C4-2B (cell line): ENCODE data around the gene C4orf54.

Experiments used
- H3K27ac ChIP-seq: fragments of 450-650 bp; 2 replicates; pipeline ENCODE4 v1.5.1; 2017
- CTCF ChIP-seq: fragments of 450-650 bp; conservative IDR thresholded peaks from 2 replicates; pipeline ENCODE4 v1.5.1; 2017; ENCODE audit warnings: mild to moderate bottlenecking
- ZFX ChIP-seq: fragments of 450-650 bp; IDR thresholded peaks from 2 replicates; pipeline ENCODE4 v1.6.1; 2017

Gene C4orf54

GRCh38 chr4:99657798-99658197 lies at the start of gene C4orf54:
TSS of gene C4orf54 (minus strand) at chr4:99657828. CDS start at chr4:99654648, 3,180 bp downstream.
- no peak within 1 kb of the TSS for H3K27ac ChIP-seq
- TF ChIP-seq ZFX = no peak
- no peak for TF ChIP-seq CTCF

DNA sequence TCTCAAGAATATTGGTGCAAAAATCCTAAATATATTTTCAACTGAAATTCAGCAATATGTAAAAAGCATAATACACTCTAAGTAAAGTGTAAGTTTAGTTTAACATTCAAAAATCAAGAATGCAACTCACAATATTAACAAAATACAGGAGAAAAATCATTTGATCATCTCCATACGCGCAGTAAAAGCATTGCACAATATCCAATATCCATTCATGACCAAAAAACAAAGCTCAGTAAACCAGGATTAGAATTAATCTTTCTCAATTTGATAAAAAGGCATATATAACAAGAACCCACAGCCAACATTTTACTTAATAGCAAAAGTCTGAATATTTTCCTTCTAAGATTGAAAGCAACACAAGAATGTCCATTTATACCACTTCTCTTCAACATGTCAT lies 48.3 kb upstream of the C4orf54 start:
- H3K27ac ChIP-seq = no peak overlapping the region
- TF ChIP-seq ZFX (no peak), CTCF (no peak)

DNA sequence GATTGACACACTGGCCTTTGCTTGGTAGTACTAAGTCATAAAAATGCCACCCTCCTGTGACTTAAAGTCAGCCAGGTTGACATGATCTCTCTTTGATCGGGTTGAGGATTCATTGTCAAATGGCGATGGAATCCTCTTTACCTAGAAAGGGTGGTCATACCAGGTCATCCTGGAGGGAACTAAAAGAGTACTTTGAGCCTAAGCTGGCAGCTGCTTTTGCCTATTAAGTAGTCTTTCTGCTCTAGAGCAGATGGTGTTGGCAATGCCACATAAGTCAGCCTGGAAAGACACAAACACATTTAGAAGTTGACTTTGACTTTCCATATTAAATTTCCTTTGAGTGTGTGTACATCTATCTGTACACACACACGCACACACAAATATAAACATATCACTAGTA lies 39.2 kb upstream of the C4orf54 start:
- TF ChIP-seq CTCF (no peak), ZFX (no peak)
- H3K27ac ChIP-seq = no peak overlapping the region

DNA sequence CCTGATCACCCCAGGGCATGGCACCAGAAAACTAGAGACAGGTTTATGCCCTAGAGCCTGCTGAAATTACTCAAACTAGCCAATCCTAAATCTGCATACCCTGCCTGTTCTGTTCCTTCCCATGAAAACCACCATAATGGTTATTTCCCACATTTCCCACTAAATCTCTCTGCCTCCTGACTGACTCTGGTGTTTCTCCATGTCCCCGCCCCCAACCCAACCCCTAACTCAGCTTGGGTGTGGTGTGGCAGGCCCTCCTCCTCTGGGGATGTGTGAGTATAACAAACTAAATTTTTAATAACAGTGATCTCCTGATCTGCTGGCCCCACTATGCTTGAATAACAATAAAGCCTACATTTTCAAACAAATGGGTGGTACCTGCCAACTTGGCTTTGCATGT lies 35.5 kb upstream of the C4orf54 start:
- H3K27ac ChIP-seq = no peak overlapping the region
- TF ChIP-seq CTCF = no peak
- no peak for TF ChIP-seq ZFX

DNA sequence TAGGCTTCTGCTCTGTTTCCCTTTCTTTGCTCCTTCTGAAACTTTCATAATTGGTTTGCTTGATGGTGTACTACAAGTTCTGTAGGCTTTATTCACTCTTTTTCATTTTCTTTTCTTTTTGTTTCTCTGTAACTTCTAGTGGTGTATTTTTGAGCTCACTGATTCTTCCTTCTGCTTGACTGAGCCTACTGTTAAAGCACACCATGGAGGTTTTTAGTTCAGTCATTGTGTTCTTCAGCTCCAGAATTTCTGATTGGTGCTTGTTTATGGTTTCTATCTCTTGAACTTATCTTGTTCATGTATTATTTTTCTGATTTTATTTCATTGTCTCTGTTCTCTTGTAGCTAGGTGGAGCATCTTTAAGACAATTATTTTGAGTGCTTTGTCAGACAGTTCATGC lies 33.4 kb upstream of the C4orf54 start:
- no peak overlapping the region for H3K27ac ChIP-seq
- no peak for TF ChIP-seq ZFX
- TF ChIP-seq CTCF = no peak

- no peak for TF ChIP-seq ZFX
- no peak for TF ChIP-seq CTCF
- H3K27ac ChIP-seq = no peak overlapping the region
Observed at GRCh38 chr4:99690472-99690871, 32.8 kb upstream of the C4orf54 start.

- H3K27ac ChIP-seq = no peak overlapping the region
- TF ChIP-seq ZFX (no peak), CTCF (no peak)
Observed at GRCh38 chr4:99687120-99687519, 29.5 kb upstream of the C4orf54 start.
